Body of pancreas (tissue), 4 donors: ENCODE measurements around the gene ARHGDIG. TPM values are rescaled to one million over a fixed set of nuclear protein-coding genes. Genes with fewer than 3 reads are reported as not detected.

Source experiments
- ATAC-seq: fragments of 150-250 bp; one replicate; pipeline ENCODE4 v1.9.1; 2016
- DNase-seq, 4 donors: peaks; one replicate each; pipeline ENCODE4 v3.0.0-alpha.2; 2019
- H3K27ac ChIP-seq, 4 donors: fragments of 200-600 bp; sonication (generic); 1 replicate in 3 of 4; 2 replicates in 1 of 4; pipeline versions ENCODE4 v1.5.1 to v1.6.1; 2016 to 2019; ENCODE audit warnings: mild to moderate bottlenecking in 1 of 4, mixed read lengths in 1 of 4, moderate library complexity in 1 of 4
- H3K27me3 ChIP-seq, 2 donors: fragments of 200-600 bp; sonication (generic); one replicate each; pipeline ENCODE4 v1.6.0; 2016; ENCODE audit warnings: mild to moderate bottlenecking in 1 of 2
- H3K36me3 ChIP-seq, 2 donors: fragments of 200-600 bp; sonication (generic); replicated peaks in 1 of 2; 2 replicates each; pipeline ENCODE4 v1.5.1; 2016; ENCODE audit warnings: low read depth in 2 of 2; ENCODE audit not compliant: insufficient read depth in 1 of 2
- H3K4me1 ChIP-seq: fragments of 200-600 bp; sonication (generic); one replicate; pipeline ENCODE4 v1.6.0; 2016
- H3K4me3 ChIP-seq, 2 donors: fragments of 200-600 bp; sonication (generic); 1 replicate in 1 of 2; 2 replicates in 1 of 2; pipeline ENCODE4 v1.5.1; 2016 to 2019
- H3K9me3 ChIP-seq, 3 donors: fragments of 200-600 bp; sonication (generic); 1 replicate in 2 of 3; 2 replicates in 1 of 3; pipeline ENCODE4 v1.5.1; 2016
- POLR2A ChIP-seq, 3 donors: fragments of 450-650 bp; IDR thresholded peaks; one replicate each; pipeline ENCODE4 v1.6.1; 2016; ENCODE audit warnings: antibody characterized with exemption in 3 of 3, mild to moderate bottlenecking in 2 of 3
- WGBS, 2 donors: methylation state at CpG; one replicate each; pipeline ENCODE4 v1.1.5; 2017; 5-methylcytosine and 5-hydroxymethylcytosine counted together
- intact Hi-C: fragments of 100-400 bp; cut with DNase I; formaldehyde crosslinking; loops from one replicate; pipeline ENCODE4 v1.15.1; 2023
- total RNA-seq, 2 donors: library from RNA; depleted of rRNA; stranded (reverse); fragments of >200 nt; gene quantifications; one replicate each; pipeline ENCODE4 v1.1.0, GENCODE V29; 2016
- TF ChIP-seq, protein P1 (sequence below), 7 experiments: fragments of 450-650 bp in 4 of 7; fragments of 200-600 bp in 3 of 7; sonication (generic) in 3 of 7; IDR thresholded peaks; one replicate each; pipeline ENCODE4 v1.5.1; 2016 to 2019; ENCODE audit warnings: antibody characterized with exemption in 7 of 7

Gene ARHGDIG
- total RNA-seq, 2 donors from 2014 or later = 102 to 140 TPM

DNA sequence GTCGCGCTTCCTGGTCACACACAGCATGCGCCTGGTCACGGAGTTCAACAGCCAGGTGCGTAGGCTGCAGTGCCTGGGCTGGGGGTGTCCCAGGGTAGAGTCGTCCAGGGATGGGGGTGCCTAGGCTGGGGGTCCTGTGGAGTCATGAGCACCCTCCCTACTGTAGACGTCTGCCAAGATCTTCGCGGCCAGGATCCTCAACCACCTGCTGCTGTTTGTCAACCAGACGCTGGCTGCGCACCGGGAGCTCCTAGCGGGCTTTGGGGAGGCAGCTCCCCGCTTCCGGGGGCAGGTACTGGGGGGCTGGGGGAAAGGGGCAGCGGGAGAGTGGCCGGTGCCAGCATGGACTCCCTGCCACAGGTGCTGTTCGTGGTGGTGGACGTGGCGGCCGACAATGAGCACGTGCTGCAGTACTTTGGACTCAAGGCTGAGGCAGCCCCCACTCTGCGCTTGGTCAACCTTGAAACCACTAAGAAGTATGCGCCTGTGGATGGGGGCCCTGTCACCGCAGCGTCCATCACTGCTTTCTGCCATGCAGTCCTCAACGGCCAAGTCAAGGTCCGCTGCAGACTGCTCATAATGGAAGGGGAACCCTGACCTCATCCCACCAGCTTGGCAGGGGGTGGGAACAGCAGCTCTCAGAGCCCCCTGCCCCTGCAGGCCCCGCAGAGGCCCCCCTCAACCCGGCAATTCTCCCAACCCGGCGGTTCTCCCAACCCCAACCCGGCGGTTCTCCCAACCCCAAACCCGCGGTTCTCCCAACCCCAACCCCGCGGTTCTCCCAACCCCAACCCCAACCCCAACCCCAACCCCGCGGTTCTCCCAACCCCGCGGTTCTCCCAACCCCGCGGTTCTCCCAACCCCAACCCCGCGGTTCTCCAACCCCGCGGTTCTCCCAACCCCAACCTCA is 5.0 kb downstream of the ARHGDIG start:
- peak in 1 of 4 donors; percentile 38 for DNase-seq
- TF ChIP-seq, protein P1, sequence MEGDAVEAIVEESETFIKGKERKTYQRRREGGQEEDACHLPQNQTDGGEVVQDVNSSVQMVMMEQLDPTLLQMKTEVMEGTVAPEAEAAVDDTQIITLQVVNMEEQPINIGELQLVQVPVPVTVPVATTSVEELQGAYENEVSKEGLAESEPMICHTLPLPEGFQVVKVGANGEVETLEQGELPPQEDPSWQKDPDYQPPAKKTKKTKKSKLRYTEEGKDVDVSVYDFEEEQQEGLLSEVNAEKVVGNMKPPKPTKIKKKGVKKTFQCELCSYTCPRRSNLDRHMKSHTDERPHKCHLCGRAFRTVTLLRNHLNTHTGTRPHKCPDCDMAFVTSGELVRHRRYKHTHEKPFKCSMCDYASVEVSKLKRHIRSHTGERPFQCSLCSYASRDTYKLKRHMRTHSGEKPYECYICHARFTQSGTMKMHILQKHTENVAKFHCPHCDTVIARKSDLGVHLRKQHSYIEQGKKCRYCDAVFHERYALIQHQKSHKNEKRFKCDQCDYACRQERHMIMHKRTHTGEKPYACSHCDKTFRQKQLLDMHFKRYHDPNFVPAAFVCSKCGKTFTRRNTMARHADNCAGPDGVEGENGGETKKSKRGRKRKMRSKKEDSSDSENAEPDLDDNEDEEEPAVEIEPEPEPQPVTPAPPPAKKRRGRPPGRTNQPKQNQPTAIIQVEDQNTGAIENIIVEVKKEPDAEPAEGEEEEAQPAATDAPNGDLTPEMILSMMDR (IDR thresholded peaks at IDR 0.05) = no peak
- no peak for TF ChIP-seq POLR2A (IDR thresholded peaks at IDR 0.05)
- intact Hi-C loops = no loop called here
- 43 to 52% methylated on average over 22 to 48 of the region's 48 CpGs for WGBS, 2 donors
- no peak for ATAC-seq
- Histone ChIP-seq H3K36me3 (peaks cover 0 to 5% of the 10 kb centered on the region in 2 donors), H3K27me3 (no peaks in the 10 kb centered on the region), H3K27ac (peak overlapping the region; percentile 32 to 90 (median 85)), H3K9me3 (no peaks in the 10 kb centered on the region), H3K4me3 (peak overlapping the region in 1 of 2 donors; percentile 56), H3K4me1 (peaks cover 56% of the 10 kb centered on the region)

- Histone ChIP-seq H3K27ac (peak overlapping the region in 2 of 4 donors; percentile 0 to 24), H3K27me3 (no peaks in the 10 kb centered on the region), H3K9me3 (no peaks in the 10 kb centered on the region), H3K4me3 (no peak overlapping the region), H3K36me3 (peaks cover 0 to 7% of the 10 kb centered on the region in 2 donors), H3K4me1 (peaks cover 48% of the 10 kb centered on the region)
- no peak for DNase-seq
- intact Hi-C loops = no loop called here
- no peak for ATAC-seq
- 46% methylated on average over 22 of the region's 22 CpGs; no CpG with 5 or more reads in 1 of the 2 donors for WGBS, 2 donors
- TF ChIP-seq, protein P1 (IDR thresholded peaks at IDR 0.05) = no peak
- TF ChIP-seq POLR2A (IDR thresholded peaks at IDR 0.05) = no peak
These were observed 6.3 kb downstream of the ARHGDIG start for GRCh38 chr16:286491-287297.

GRCh38 chr16:287298-287811 is 7.0 kb downstream of the ARHGDIG start:
- peaks cover 0 to 7% of the 10 kb centered on the region in 2 donors for H3K36me3 ChIP-seq
- 44 to 45% methylated on average over 11 to 16 of the region's 16 CpGs for WGBS, 2 donors
- peaks cover 45% of the 10 kb centered on the region for H3K4me1 ChIP-seq
- no peak for ATAC-seq
- no peaks in the 10 kb centered on the region for H3K27me3 ChIP-seq
- peak; percentile 52 to 76 (median 58) for DNase-seq
- intact Hi-C loops = no loop called here
- no peak overlapping the region for H3K4me3 ChIP-seq
- H3K9me3 ChIP-seq = no peaks in the 10 kb centered on the region
- H3K27ac ChIP-seq = peak overlapping the region in 2 of 4 donors; percentile 3 to 24
- TF ChIP-seq POLR2A (IDR thresholded peaks at IDR 0.05) = peak in 1 of 3 donors; percentile 8
- TF ChIP-seq, protein P1 (IDR thresholded peaks at IDR 0.05) = peak in 5 of 7 experiments; percentile 24 to 65 (median 55)

GRCh38 chr16:287981-288920 is 7.9 kb downstream of the ARHGDIG start:
- Histone ChIP-seq H3K4me3 (no peak overlapping the region), H3K27me3 (no peaks in the 10 kb centered on the region), H3K4me1 (peaks cover 45% of the 10 kb centered on the region), H3K27ac (peak overlapping the region in 2 of 4 donors; percentile 1 to 3), H3K36me3 (peaks cover 0 to 7% of the 10 kb centered on the region in 2 donors), H3K9me3 (no peaks in the 10 kb centered on the region)
- DNase-seq (no peak), ATAC-seq (no peak)
- WGBS, 2 donors = 64 to 74% methylated on average over 18 to 33 of the region's 33 CpGs
- TF ChIP-seq POLR2A (IDR thresholded peaks at IDR 0.05) = no peak
- TF ChIP-seq, protein P1 (IDR thresholded peaks at IDR 0.05) = no peak
- intact Hi-C loops = no loop called here
